PC-9 (cell line): ENCODE results near the gene OR6S1. TPM values are rescaled to one million over a fixed set of nuclear protein-coding genes. Genes with fewer than 3 reads are reported as not detected.

Source experiments
- BruUV-seq: library from RNA; stranded (reverse); fragments of 400-500 nt; replicated peaks from 2 replicates; lab custom pipeline; 2021; lab: Mats Ljungman, UMichigan
- CTCF ChIA-PET: fragments of 300-600 bp; sonication (Branson Sonifier 250); formaldehyde crosslinking; loops from one replicate; lab custom pipeline; 2022; ENCODE audit warnings: antibody characterized with exemption; lab: Charles Lee
- POLR2A ChIA-PET: fragments of 300-600 bp; sonication (Branson Sonifier 250); formaldehyde crosslinking; loops from one replicate; lab custom pipeline; 2022; ENCODE audit warnings: antibody characterized with exemption; ENCODE audit not compliant: unreplicated experiment; lab: Charles Lee
- DNase-seq, 2 experiments: peaks; one replicate each; pipeline versions ENCODE4 v3.0.0 to v3.0.0-alpha.2; 2015 to 2022; ENCODE audit warnings: mixed read lengths in 1 of 2
- H2AFZ ChIP-seq: fragments of 200-600 bp; sonication (generic); 2 replicates; pipeline ENCODE4 v1.8.1; 2017; ENCODE audit warnings: antibody characterized with exemption
- H3F3A ChIP-seq: fragments of 200-600 bp; sonication (generic); 2 replicates; pipeline ENCODE4 v1.8.1; 2017; ENCODE audit warnings: antibody characterized with exemption, mild to moderate bottlenecking, low read depth; ENCODE audit not compliant: insufficient read depth
- H3K27ac ChIP-seq: fragments of 200-600 bp; sonication (generic); 2 replicates; pipeline ENCODE4 v1.6.1; 2016; ENCODE audit warnings: mixed run types
- H3K27me3 ChIP-seq: fragments of 200-600 bp; sonication (generic); 2 replicates; pipeline ENCODE4 v1.6.1; 2016; ENCODE audit warnings: low read depth, mixed run types; ENCODE audit not compliant: insufficient read depth
- H3K36me3 ChIP-seq: fragments of 200-600 bp; sonication (generic); 2 replicates; pipeline ENCODE4 v1.6.1; 2016; ENCODE audit warnings: low read depth, mixed run types
- H3K4me1 ChIP-seq: fragments of 200-600 bp; sonication (generic); replicated peaks from 2 replicates; pipeline ENCODE4 v1.6.1; 2016; ENCODE audit warnings: mixed run types; ENCODE audit not compliant: insufficient read depth
- H3K4me2 ChIP-seq: fragments of 200-600 bp; sonication (generic); 2 replicates; pipeline ENCODE4 v1.6.1; 2017; ENCODE audit warnings: mixed run types
- H3K4me3 ChIP-seq: fragments of 200-600 bp; sonication (generic); 2 replicates; pipeline ENCODE4 v1.6.1; 2016; ENCODE audit warnings: mixed run types
- H3K79me2 ChIP-seq: fragments of 200-600 bp; sonication (generic); 2 replicates; pipeline ENCODE4 v1.6.1; 2017; ENCODE audit warnings: low read depth, mixed run types
- H3K9me2 ChIP-seq: fragments of 200-600 bp; sonication (generic); 2 replicates; pipeline ENCODE4 v1.8.1; 2017; ENCODE audit warnings: mild to moderate bottlenecking; ENCODE audit not compliant: insufficient read depth
- H3K9me3 ChIP-seq: fragments of 200-600 bp; sonication (generic); 2 replicates; pipeline ENCODE4 v1.8.1; 2016; ENCODE audit warnings: low read depth; ENCODE audit not compliant: insufficient read depth
- H4K20me1 ChIP-seq: fragments of 200-600 bp; sonication (generic); 2 replicates; pipeline ENCODE4 v1.8.1; 2017; ENCODE audit not compliant: insufficient read depth
- CTCF ChIP-seq: fragments of 200-600 bp; sonication (generic); conservative IDR thresholded peaks from 2 replicates; pipeline ENCODE4 v1.6.1; 2017; ENCODE audit warnings: mixed run types, antibody characterized with exemption, mild to moderate bottlenecking, moderate library complexity
- EZH2 ChIP-seq: fragments of 200-600 bp; sonication (generic); IDR thresholded peaks from 2 replicates; pipeline ENCODE4 v1.8.0; 2017; ENCODE audit warnings: antibody characterized with exemption, low read depth
- intact Hi-C: fragments of 100-400 bp; cut with micrococcal nuclease; formaldehyde crosslinking; loops from one replicate; pipeline ENCODE4 v1.10.0; 2022; ENCODE audit not compliant: unreplicated experiment
- total RNA-seq: library from RNA; stranded (reverse); gene quantifications from 2 replicates; pipeline ENCODE4 v1.2.3, GENCODE V29; 2021

OR6S1 gene
- total RNA-seq, 1 experiment from 2014 or later = not detected

- Histone ChIP-seq H3K36me3 (no peaks in the 10 kb centered on the region), H3K4me3 (no peak overlapping the region), H3K4me1 (peaks cover 16% of the 10 kb centered on the region), H3K4me2 (no peak overlapping the region), H3K27me3 (no peaks in the 10 kb centered on the region), H3K9me3 (no peaks in the 10 kb centered on the region), H3F3A (peaks cover 7% of the 10 kb centered on the region; the same call in 1 of the 2 replicates), H2AFZ (no peak overlapping the region), H3K27ac (no peak overlapping the region), H3K79me2 (no peaks in the 10 kb centered on the region), H4K20me1 (no peaks in the 10 kb centered on the region), H3K9me2 (no peaks in the 10 kb centered on the region)
- no peak for TF ChIP-seq CTCF
- TF ChIP-seq EZH2 = no peak
- ChIA-PET POLR2A (no interaction called here), CTCF (no interaction called here)
- no peak for DNase-seq
- no TSS peak for BruUV-seq
- intact Hi-C loops = no loop called here
Measured at GRCh38 chr14:20676072-20676471, 34.6 kb upstream of the OR6S1 start.

GRCh38 chr14:20675669-20676068 is 34.2 kb upstream of the OR6S1 start:
- H4K20me1 ChIP-seq = no peaks in the 10 kb centered on the region
- no peaks in the 10 kb centered on the region for H3K36me3 ChIP-seq
- intact Hi-C loops = no loop called here
- H3K9me2 ChIP-seq = no peaks in the 10 kb centered on the region
- H3K9me3 ChIP-seq = no peaks in the 10 kb centered on the region
- H3K4me1 ChIP-seq = peaks cover 12% of the 10 kb centered on the region
- H2AFZ ChIP-seq = no peak overlapping the region
- H3K27me3 ChIP-seq = no peaks in the 10 kb centered on the region
- no peak for DNase-seq
- no peaks in the 10 kb centered on the region for H3K79me2 ChIP-seq
- H3K4me2 ChIP-seq = no peak overlapping the region
- ChIA-PET CTCF (no interaction called here), POLR2A (no interaction called here)
- BruUV-seq = no TSS peak
- H3K27ac ChIP-seq = no peak overlapping the region
- no peak overlapping the region for H3K4me3 ChIP-seq
- no peak for TF ChIP-seq EZH2
- peaks cover 3% of the 10 kb centered on the region; the same call in 1 of the 2 replicates for H3F3A ChIP-seq

- Histone ChIP-seq H4K20me1 (no peaks in the 10 kb centered on the region), H3K27ac (no peak overlapping the region), H3K9me2 (no peaks in the 10 kb centered on the region), H3K9me3 (no peaks in the 10 kb centered on the region), H3K4me2 (no peak overlapping the region), H3K36me3 (no peaks in the 10 kb centered on the region), H3K27me3 (no peaks in the 10 kb centered on the region), H3K4me1 (no peaks in the 10 kb centered on the region), H3K79me2 (no peaks in the 10 kb centered on the region), H3F3A (no peaks in the 10 kb centered on the region), H2AFZ (no peak overlapping the region), H3K4me3 (no peak overlapping the region)
- ChIA-PET POLR2A (no interaction called here), CTCF (no interaction called here)
- DNase-seq = peak in 1 of 2 experiments; percentile 67
- no TSS peak for BruUV-seq
- intact Hi-C loops = no loop called here
- TF ChIP-seq EZH2 = no peak
- TF ChIP-seq CTCF = no peak
Measured at GRCh38 chr14:20671597-20672283, 30.2 kb upstream of the OR6S1 start.
